Measurements from ENCODE around the gene ABI1.

ABI1 gene

DNA sequence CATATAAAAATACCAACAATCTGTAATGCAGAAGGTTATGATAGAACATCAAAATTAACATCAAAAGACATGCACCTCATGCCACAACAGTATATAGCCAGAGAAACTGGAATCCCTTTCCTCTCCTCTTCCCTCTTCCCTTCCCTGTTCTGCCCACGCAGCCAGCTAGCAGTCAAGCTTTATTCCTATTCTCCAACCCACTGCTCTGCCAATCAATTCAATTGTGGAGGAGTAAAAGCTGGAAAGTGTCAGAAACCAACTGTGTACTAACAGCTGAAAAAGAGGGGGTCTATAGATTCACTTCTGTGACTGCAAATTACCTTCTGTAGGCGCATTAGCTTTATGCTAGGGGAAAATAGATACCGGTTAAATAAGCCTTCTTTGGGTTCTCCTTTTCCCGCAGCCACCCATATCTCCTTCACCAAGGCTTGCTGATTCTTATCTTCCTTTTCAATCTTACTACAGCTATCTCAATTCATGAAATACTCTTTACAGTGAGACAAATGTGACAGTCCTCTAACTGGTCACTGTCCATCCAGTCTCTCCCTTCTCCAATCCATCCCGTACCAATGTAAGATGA, 16.3 kb downstream of the ABI1 start:
- WGBS, 2 experiments (ENCODE audit: insufficient coverage in 2 of 2) = 82 to 84% methylated on average over 3 of the region's 5 CpGs

DNA sequence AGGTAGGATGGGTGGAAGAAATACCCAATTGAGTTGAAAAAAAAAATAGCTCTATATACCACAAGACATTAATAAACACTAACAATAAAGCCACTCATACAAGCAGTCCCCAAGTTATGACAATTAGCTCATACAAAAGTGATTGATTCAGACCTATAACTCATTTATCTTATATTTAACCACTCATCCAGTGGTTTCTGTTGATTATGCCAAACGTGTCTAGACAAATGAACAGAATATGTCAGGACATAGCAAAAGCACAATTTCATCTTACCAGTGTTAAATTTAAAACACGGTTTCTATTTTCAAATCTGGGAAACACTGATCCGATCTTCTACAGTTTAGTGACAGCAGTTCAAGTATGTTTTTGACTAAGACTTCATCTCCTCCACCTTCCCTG, 17.0 kb downstream of the ABI1 start:
- no peaks in the 10 kb centered on the region for H3K36me3 ChIP-seq (ENCODE audit: control insufficient read depth, insufficient read depth, low read length)
- WGBS, 2 experiments (ENCODE audit: insufficient coverage in 2 of 2) = 81 to 91% methylated on average over 3 of the region's 3 CpGs
- H3K4me3 ChIP-seq (ENCODE audit: extremely low read depth, insufficient read depth, low read length, poor library complexity, severe bottlenecking) = no peak overlapping the region
- H3K9me3 ChIP-seq (ENCODE audit: control insufficient read depth, low read length) = no peaks in the 10 kb centered on the region
- no peak overlapping the region for H3K27ac ChIP-seq (ENCODE audit: low read depth, low read length, severe bottlenecking)
- no peaks in the 10 kb centered on the region for H3K4me1 ChIP-seq (ENCODE audit: control insufficient read depth, insufficient read depth, low read length, poor library complexity, severe bottlenecking)

More for the DNA sequence above, 16.3 kb downstream of the ABI1 start:
- no peak overlapping the region for H3K27ac ChIP-seq (ENCODE audit: low read depth, low read length, severe bottlenecking)
- H3K9me3 ChIP-seq (ENCODE audit: control insufficient read depth, low read length) = no peaks in the 10 kb centered on the region
- no peaks in the 10 kb centered on the region for H3K4me1 ChIP-seq (ENCODE audit: control insufficient read depth, insufficient read depth, low read length, poor library complexity, severe bottlenecking)
- H3K36me3 ChIP-seq (ENCODE audit: control insufficient read depth, insufficient read depth, low read length) = no peaks in the 10 kb centered on the region
- H3K4me3 ChIP-seq (ENCODE audit: extremely low read depth, insufficient read depth, low read length, poor library complexity, severe bottlenecking) = no peak overlapping the region

DNA sequence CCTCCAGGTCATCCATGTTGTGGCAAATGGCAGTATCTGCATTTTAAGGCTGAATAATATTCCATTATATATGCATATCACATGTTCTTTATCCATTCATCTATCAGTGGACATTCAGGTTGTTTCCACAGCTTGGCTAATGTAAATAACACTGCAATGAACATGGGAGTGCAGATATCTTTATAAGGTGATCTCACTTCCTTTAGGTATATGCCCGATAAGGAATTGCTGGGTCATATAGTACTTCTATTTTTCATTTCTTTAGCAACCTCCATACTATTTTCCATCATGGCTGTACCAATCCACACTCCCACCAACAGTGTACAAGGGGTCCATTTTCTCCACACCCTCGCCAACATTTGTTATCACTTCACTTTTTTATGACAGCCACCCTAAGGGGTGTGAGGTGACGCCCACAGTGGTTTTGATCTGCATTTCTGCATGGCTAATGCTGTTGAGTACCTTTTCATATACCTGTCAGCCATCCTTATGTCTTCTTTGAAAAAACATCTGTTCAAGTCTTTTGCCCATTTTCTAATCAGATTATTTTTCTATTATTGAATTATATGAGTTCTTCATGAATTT, 18.9 kb downstream of the ABI1 start:
- 100% methylated on average over 2 of the region's 3 CpGs for WGBS, 2 experiments (ENCODE audit: insufficient coverage in 2 of 2)
- Histone ChIP-seq H3K27ac (ENCODE audit: low read depth, low read length, severe bottlenecking) (no peak overlapping the region), H3K36me3 (ENCODE audit: control insufficient read depth, insufficient read depth, low read length) (no peaks in the 10 kb centered on the region), H3K4me1 (ENCODE audit: control insufficient read depth, insufficient read depth, low read length, poor library complexity, severe bottlenecking) (no peaks in the 10 kb centered on the region), H3K9me3 (ENCODE audit: control insufficient read depth, low read length) (no peaks in the 10 kb centered on the region), H3K4me3 (ENCODE audit: extremely low read depth, insufficient read depth, low read length, poor library complexity, severe bottlenecking) (no peak overlapping the region)

DNA sequence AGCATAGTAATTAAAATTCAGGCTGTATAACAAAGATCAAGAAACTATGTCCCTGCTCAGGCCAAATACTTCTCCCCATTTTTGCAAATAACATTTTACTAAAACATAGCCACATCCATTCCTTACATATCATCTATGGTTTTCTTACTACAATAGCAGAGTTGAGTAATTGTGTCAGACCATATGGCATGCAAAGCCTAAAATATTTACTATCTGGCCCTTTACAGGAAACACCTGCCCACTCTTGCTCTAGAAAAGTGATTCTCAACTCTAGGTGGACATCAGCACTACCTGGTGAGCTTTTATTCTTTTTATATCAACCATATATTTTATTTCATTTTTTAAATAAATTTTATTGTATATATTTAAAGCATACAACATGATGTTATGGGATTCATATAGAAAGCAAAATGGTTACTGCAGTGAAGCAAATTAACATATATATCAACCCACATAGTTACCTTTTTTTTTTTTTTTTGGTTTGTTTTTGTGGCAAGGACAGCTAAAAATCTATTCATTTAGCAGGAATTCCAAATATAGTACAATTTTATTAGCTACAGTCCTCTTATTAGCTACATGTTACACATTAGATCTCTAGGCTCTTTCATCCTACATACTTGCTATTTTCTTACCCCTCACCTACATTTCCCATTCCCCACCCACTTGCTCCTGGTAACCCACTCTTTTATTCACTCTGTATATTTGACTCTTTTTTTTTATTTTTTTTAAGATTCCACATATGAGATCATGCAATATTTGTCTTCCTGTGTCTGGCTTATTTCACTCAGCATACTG, 19.6 kb downstream of the ABI1 start:
- H3K4me1 ChIP-seq (ENCODE audit: control insufficient read depth, insufficient read depth, low read length, poor library complexity, severe bottlenecking) = no peaks in the 10 kb centered on the region
- no peak overlapping the region for H3K4me3 ChIP-seq (ENCODE audit: extremely low read depth, insufficient read depth, low read length, poor library complexity, severe bottlenecking)
- H3K9me3 ChIP-seq (ENCODE audit: control insufficient read depth, low read length) = no peaks in the 10 kb centered on the region
- H3K27ac ChIP-seq (ENCODE audit: low read depth, low read length, severe bottlenecking) = no peak overlapping the region
- H3K36me3 ChIP-seq (ENCODE audit: control insufficient read depth, insufficient read depth, low read length) = no peaks in the 10 kb centered on the region

DNA sequence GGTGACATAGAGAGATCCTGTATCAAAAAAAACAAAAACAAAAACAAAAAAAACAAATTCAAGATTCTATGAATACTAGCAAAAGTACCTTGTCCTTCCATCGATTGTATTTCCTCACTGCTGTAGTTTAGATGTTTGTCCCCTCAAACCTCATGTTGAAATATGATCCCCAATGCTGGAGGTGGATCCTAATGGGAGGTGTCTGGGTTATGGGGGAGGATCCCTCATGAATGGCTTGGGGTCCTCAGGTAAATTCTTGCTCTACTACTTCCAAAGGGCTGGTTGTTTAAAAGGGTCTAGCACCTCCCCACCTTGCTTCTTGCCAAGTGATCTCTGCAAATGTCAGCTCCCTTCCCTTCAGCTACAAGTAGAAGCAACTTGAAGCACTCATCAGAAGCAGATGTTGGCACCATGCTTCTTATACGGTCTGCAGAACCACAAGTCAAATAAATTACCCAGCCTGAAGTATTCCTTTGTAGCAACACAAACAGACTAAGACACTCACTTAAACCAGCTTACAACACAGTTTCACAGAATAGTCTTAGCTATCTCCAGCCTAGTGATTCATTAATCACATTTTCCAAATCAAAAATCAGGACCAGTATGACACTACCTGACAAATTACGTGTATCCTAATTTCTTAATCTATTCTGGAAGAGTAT, 20.7 kb downstream of the ABI1 start:
- H3K9me3 ChIP-seq (ENCODE audit: control insufficient read depth, low read length) = no peaks in the 10 kb centered on the region
- no peak overlapping the region for H3K27ac ChIP-seq (ENCODE audit: low read depth, low read length, severe bottlenecking)
- WGBS, 2 experiments (ENCODE audit: insufficient coverage in 2 of 2) = 67 to 97% methylated on average over 1 to 2 of the region's 3 CpGs
- H3K4me1 ChIP-seq (ENCODE audit: control insufficient read depth, insufficient read depth, low read length, poor library complexity, severe bottlenecking) = no peaks in the 10 kb centered on the region
- H3K36me3 ChIP-seq (ENCODE audit: control insufficient read depth, insufficient read depth, low read length) = no peaks in the 10 kb centered on the region
- no peak overlapping the region for H3K4me3 ChIP-seq (ENCODE audit: extremely low read depth, insufficient read depth, low read length, poor library complexity, severe bottlenecking)

DNA sequence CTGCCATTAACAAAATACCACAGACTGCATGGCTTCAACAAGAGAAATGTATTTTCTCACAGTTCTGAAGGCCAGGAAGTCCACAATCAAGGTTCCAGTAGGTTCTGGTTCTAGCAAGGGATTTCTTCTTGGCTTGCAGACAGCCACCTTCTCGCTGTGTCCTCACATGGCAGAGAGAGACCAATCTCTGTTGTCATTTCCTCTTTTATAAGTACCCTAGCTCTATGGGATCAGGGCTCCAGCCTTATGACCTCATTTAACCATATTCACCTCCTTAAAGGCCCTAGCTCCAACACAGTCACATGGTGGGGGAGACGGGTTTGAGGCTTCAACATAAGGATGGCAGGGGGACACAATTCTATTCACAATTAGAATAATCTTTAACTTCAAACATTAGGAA, 23.6 kb downstream of the ABI1 start:
- no peak overlapping the region for H3K4me3 ChIP-seq (ENCODE audit: extremely low read depth, insufficient read depth, low read length, poor library complexity, severe bottlenecking)
- 100% methylated on average over 1 of the region's 2 CpGs for WGBS, 2 experiments (ENCODE audit: insufficient coverage in 2 of 2)

DNA sequence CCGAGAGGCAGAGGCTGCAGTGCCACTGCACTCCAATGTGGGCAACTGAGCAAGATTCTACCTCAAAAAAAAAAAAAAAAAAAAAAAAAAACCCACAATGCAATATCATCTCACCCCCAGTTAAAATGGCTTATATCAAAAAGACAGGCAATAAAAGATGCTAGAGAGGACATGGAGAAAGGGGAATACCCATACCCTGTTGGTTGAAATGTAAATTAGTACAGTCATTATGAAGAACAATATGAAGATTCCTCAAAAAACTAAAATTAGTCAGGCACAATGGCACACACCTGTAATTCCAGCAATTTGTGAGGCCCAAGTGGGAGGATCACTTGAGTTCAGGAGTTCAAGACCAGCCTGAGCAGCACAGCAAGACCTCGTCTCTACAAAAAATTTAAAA, 25.7 kb downstream of the ABI1 start:
- Histone ChIP-seq H3K27ac (ENCODE audit: low read depth, low read length, severe bottlenecking) (no peak overlapping the region), H3K36me3 (ENCODE audit: control insufficient read depth, insufficient read depth, low read length) (peaks cover 4% of the 10 kb centered on the region), H3K4me1 (ENCODE audit: control insufficient read depth, insufficient read depth, low read length, poor library complexity, severe bottlenecking) (no peaks in the 10 kb centered on the region), H3K4me3 (ENCODE audit: extremely low read depth, insufficient read depth, low read length, poor library complexity, severe bottlenecking) (no peak overlapping the region), H3K9me3 (ENCODE audit: control insufficient read depth, low read length) (no peaks in the 10 kb centered on the region)
- 86 to 100% methylated on average over 1 of the region's 2 CpGs for WGBS, 2 experiments (ENCODE audit: insufficient coverage in 2 of 2)

More for the DNA sequence above, 23.6 kb downstream of the ABI1 start:
- H3K9me3 ChIP-seq (ENCODE audit: control insufficient read depth, low read length) = no peaks in the 10 kb centered on the region
- no peaks in the 10 kb centered on the region for H3K4me1 ChIP-seq (ENCODE audit: control insufficient read depth, insufficient read depth, low read length, poor library complexity, severe bottlenecking)
- no peak overlapping the region for H3K27ac ChIP-seq (ENCODE audit: low read depth, low read length, severe bottlenecking)
- H3K36me3 ChIP-seq (ENCODE audit: control insufficient read depth, insufficient read depth, low read length) = no peaks in the 10 kb centered on the region

DNA sequence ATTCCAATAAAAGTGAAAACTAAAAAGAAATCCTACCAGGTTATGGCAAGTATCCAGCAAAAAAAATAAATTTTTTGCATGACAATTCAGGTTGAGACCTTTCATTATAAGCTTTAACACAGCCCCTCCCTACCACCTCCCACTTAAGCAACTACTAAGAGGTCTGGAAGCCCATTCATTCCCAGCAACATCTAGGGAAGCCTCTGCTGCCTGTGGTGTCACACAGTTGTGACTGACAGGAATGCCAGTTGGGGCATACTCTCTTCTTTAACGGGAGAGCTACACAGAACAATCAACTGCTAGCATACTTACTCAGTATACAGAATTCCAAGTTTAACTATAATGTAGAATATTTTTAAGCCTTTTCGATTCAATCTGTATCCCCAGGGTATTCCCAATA, 27.8 kb downstream of the ABI1 start:
- no peaks in the 10 kb centered on the region for H3K4me1 ChIP-seq (ENCODE audit: control insufficient read depth, insufficient read depth, low read length, poor library complexity, severe bottlenecking)
- no peaks in the 10 kb centered on the region for H3K9me3 ChIP-seq (ENCODE audit: control insufficient read depth, low read length)
- peaks cover 4% of the 10 kb centered on the region for H3K36me3 ChIP-seq (ENCODE audit: control insufficient read depth, insufficient read depth, low read length)
- H3K4me3 ChIP-seq (ENCODE audit: extremely low read depth, insufficient read depth, low read length, poor library complexity, severe bottlenecking) = no peak overlapping the region
- H3K27ac ChIP-seq (ENCODE audit: low read depth, low read length, severe bottlenecking) = no peak overlapping the region
- WGBS, 2 experiments (ENCODE audit: insufficient coverage in 2 of 2) = no CpG with 5 or more reads among the region's 2 CpGs

DNA sequence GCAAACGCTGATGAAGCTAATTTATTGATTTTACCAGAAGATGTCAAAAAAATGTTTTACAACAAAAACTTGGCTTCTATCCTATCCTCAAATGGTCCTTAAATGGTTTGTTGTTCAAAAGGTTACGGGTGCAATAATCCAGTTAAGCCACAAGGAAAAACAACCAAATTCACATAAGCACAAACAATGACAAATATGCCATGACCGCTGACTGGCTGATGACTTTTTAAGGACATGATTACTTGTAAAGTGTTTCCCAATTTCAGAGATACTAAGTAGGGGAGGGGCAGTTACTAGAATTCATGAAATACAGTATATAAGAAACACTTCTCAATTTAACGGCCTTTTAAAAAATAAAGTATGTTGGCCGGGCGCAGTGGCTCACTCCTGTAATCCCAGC, 28.8 kb downstream of the ABI1 start:
- Histone ChIP-seq H3K9me3 (ENCODE audit: control insufficient read depth, low read length) (no peaks in the 10 kb centered on the region), H3K4me3 (ENCODE audit: extremely low read depth, insufficient read depth, low read length, poor library complexity, severe bottlenecking) (no peak overlapping the region), H3K4me1 (ENCODE audit: control insufficient read depth, insufficient read depth, low read length, poor library complexity, severe bottlenecking) (no peaks in the 10 kb centered on the region), H3K36me3 (ENCODE audit: control insufficient read depth, insufficient read depth, low read length) (peaks cover 4% of the 10 kb centered on the region), H3K27ac (ENCODE audit: low read depth, low read length, severe bottlenecking) (no peak overlapping the region)
- 100% methylated on average over 3 of the region's 6 CpGs for WGBS, 2 experiments (ENCODE audit: insufficient coverage in 2 of 2)

DNA sequence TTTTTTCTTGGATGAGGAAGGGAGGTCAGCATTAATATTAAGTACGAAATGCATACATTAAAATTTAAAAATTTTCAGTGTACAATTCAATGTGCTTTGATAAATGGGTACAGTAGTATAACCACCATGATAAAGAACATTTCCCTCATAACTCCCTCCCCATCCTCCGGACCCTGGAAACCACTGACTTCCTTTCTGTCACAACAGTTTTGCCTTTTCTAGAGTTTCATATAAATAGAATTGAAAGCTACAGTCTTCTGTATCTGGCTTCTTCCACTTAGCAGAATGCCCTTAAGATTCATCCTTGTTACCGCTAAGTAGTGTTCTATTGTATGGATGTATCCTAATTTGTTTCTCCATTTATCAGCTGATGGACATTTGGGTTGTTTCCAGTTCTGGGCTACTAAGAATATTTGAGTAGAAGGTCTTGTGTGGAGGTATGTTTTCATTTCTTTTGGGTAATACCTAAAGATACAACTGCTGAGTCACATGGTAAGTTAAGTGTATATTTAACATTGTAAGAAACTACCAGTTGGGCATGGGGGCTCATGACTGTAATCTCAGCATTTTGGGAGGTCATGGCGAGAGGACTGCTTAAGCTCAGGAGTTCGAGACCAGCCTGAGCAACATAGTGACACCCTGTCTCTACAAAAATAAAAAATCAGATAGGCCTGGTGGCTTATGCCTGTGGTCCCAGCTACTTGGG, 30.8 kb downstream of the ABI1 start:
- 94 to 100% methylated on average over 2 to 3 of the region's 5 CpGs for WGBS, 2 experiments (ENCODE audit: insufficient coverage in 2 of 2)
- H3K36me3 ChIP-seq (ENCODE audit: control insufficient read depth, insufficient read depth, low read length) = peaks cover 4% of the 10 kb centered on the region
- H3K9me3 ChIP-seq (ENCODE audit: control insufficient read depth, low read length) = no peaks in the 10 kb centered on the region
- no peaks in the 10 kb centered on the region for H3K4me1 ChIP-seq (ENCODE audit: control insufficient read depth, insufficient read depth, low read length, poor library complexity, severe bottlenecking)
- no peak overlapping the region for H3K4me3 ChIP-seq (ENCODE audit: extremely low read depth, insufficient read depth, low read length, poor library complexity, severe bottlenecking)
- H3K27ac ChIP-seq (ENCODE audit: low read depth, low read length, severe bottlenecking) = no peak overlapping the region

Measured in mesodermal cell (in vitro differentiated cells).